Thyroid gland (tissue), 4 donors: ENCODE results near the gene IFNA17. TPM values are rescaled to one million over a fixed set of nuclear protein-coding genes. Genes with fewer than 3 reads are reported as not detected.
"Not testable (repeated sequence)": the region's sequence is repeated elsewhere in the genome, so short reads cannot be mapped to it uniquely, and the experiment has no call there.

Experiments used
- DNase-seq, 2 donors: peaks; one replicate each; pipeline ENCODE4 v3.0.0-alpha.2; 2019
- H3K27ac ChIP-seq, 3 donors: fragments of 200-600 bp; sonication (generic); 1 replicate in 2 of 3; 2 replicates in 1 of 3; pipeline ENCODE4 v1.5.1; 2016 to 2019; ENCODE audit warnings: mild to moderate bottlenecking in 1 of 3, moderate library complexity in 1 of 3
- H3K27me3 ChIP-seq: fragments of 200-600 bp; sonication (generic); one replicate; pipeline ENCODE4 v1.5.1; 2019
- H3K36me3 ChIP-seq, 2 donors: fragments of 200-600 bp; sonication (generic); one replicate each; pipeline ENCODE4 v1.5.1; 2016 to 2019
- H3K4me1 ChIP-seq, 2 donors: fragments of 200-600 bp; sonication (generic); one replicate each; pipeline ENCODE4 v1.5.1; 2017 to 2019
- H3K4me3 ChIP-seq, 3 donors: fragments of 200-600 bp; sonication (generic); replicated peaks in 1 of 3; 1 replicate in 2 of 3; 2 replicates in 1 of 3; pipeline ENCODE4 v1.5.1; 2016; ENCODE audit warnings: mild to moderate bottlenecking in 1 of 3
- H3K9me3 ChIP-seq: fragments of 200-600 bp; sonication (generic); one replicate; pipeline ENCODE4 v1.5.1; 2017
- CTCF ChIP-seq, 6 experiments: fragments of 200-600 bp in 3 of 6; fragments of 450-650 bp in 3 of 6; sonication (generic) in 3 of 6; IDR thresholded peaks; one replicate each; pipeline ENCODE4 v1.5.1; 2016 to 2019; ENCODE audit warnings: antibody characterized with exemption in 6 of 6, mild to moderate bottlenecking in 2 of 6, inconsistent platforms in 1 of 6, moderate library complexity in 1 of 6
- WGBS, 2 donors: methylation state at CpG; one replicate each; pipeline ENCODE4 v1.1.5; 2017; 5-methylcytosine and 5-hydroxymethylcytosine counted together
- intact Hi-C: fragments of 100-400 bp; cut with DNase I; formaldehyde crosslinking; loops from one replicate; pipeline ENCODE4 v1.15.1; 2023
- total RNA-seq, 4 donors: library from RNA; depleted of rRNA; stranded (reverse); fragments of >200 nt; gene quantifications; one replicate each; pipeline ENCODE4 v1.2.3, GENCODE V29; 2016

The IFNA17 gene
- total RNA-seq, 4 donors from 2014 or later = not detected

GRCh38 chr9:21182810-21183736 lies 44.9 kb downstream of the IFNA17 start:
- 52 to 56% methylated on average over 4 of the region's 4 CpGs for WGBS, 2 donors
- H3K4me3 ChIP-seq, H3K4me1 ChIP-seq, H3K36me3 ChIP-seq, H3K27me3 ChIP-seq, H3K9me3 ChIP-seq, intact Hi-C loops, H3K27ac ChIP-seq: not testable (repeated sequence)
- DNase-seq = peak in 1 of 2 donors; percentile 15
- TF ChIP-seq CTCF (IDR thresholded peaks at IDR 0.05) = peak in 1 of 6 experiments; percentile 42

Other genes starting within 250 kb of the IFNA17 start
- 1 to 10 TPM; 1.8 to 4.8 (median 3.3) TPM for gene HACD4, start 196.6 kb downstream of the IFNA17 start, total RNA-seq
- not detected for gene IFNB1, start 150.3 kb downstream of the IFNA17 start, total RNA-seq
- gene IFNW1, start 86.4 kb downstream of the IFNA17 start, total RNA-seq = not detected
- gene IFNA21, start 61.6 kb downstream of the IFNA17 start, total RNA-seq = not detected
- gene IFNA4, start 40.6 kb downstream of the IFNA17 start, total RNA-seq = not detected
- not detected for gene IFNA7, start 26.0 kb downstream of the IFNA17 start, total RNA-seq
- gene IFNA10, start 21.1 kb downstream of the IFNA17 start, total RNA-seq = not detected
- gene IFNA16, start 10.9 kb downstream of the IFNA17 start, total RNA-seq = not detected
- gene IFNA14, start 11.8 kb upstream of the IFNA17 start, total RNA-seq = not detected
- gene IFNA5, start 77.1 kb upstream of the IFNA17 start, total RNA-seq = not detected
- 10 to 100 TPM; 28.4 to 31.0 (median 30.9) TPM for gene KLHL9, start 107.2 kb upstream of the IFNA17 start, total RNA-seq
- gene IFNA6, start 122.7 kb upstream of the IFNA17 start, total RNA-seq = not detected
- not detected for gene IFNA13, start 139.8 kb upstream of the IFNA17 start, total RNA-seq
- not detected for gene IFNA2, start 157.2 kb upstream of the IFNA17 start, total RNA-seq
- gene IFNA8, start 180.9 kb upstream of the IFNA17 start, total RNA-seq = not detected
- gene IFNA1, start 212.2 kb upstream of the IFNA17 start, total RNA-seq = not detected